Stomach (tissue), 9 donors: ENCODE data around the gene G6PC1. TPM values are rescaled to one million over a fixed set of nuclear protein-coding genes. Genes with fewer than 3 reads are reported as not detected.

ENCODE experiments used
- DNase-seq, 2 donors: peaks; one replicate each; pipeline versions ENCODE4 v3.0.0 to v3.0.0-alpha.2; 2013 to 2019
- H3K27ac ChIP-seq, 5 donors: fragments of 200-600 bp in 4 of 5; sonication (generic) in 4 of 5; one replicate each; pipeline ENCODE4 v1.5.1; 2013 to 2019; ENCODE audit warnings: mild to moderate bottlenecking in 1 of 5, moderate library complexity in 1 of 5
- H3K27me3 ChIP-seq, 3 donors: fragments of 200-600 bp; sonication (generic); one replicate each; pipeline ENCODE4 v1.5.1; 2017 to 2019; ENCODE audit warnings: mixed run types in 1 of 3
- H3K36me3 ChIP-seq, 4 donors: fragments of 200-600 bp; sonication (generic); 1 replicate in 3 of 4; 2 replicates in 1 of 4; pipeline ENCODE4 v1.5.1; 2016 to 2019
- H3K4me1 ChIP-seq, 4 donors: fragments of 200-600 bp; sonication (generic); one replicate each; pipeline ENCODE4 v1.5.1; 2016 to 2019
- H3K4me3 ChIP-seq, 4 donors: fragments of 200-600 bp; sonication (generic) in 3 of 4; one replicate each; pipeline ENCODE4 v1.5.1; 2016 to 2019; ENCODE audit warnings: mild to moderate bottlenecking in 1 of 4
- H3K9me3 ChIP-seq, 4 donors: fragments of 200-600 bp; sonication (generic); one replicate each; pipeline ENCODE4 v1.5.1; 2016 to 2019
- EP300 ChIP-seq: sonication (generic); formaldehyde crosslinking; IDR thresholded peaks from one replicate; pipeline ENCODE4 v1.6.1; 2017; ENCODE audit warnings: antibody characterized with exemption
- POLR2A ChIP-seq, 4 donors: fragments of 450-650 bp; IDR thresholded peaks; one replicate each; pipeline ENCODE4 v1.6.1; 2016; ENCODE audit warnings: antibody characterized with exemption in 4 of 4, control low read depth in 2 of 4, mild to moderate bottlenecking in 1 of 4, moderate library complexity in 1 of 4
- POLR2AphosphoS5 ChIP-seq, 3 donors: sonication (generic); formaldehyde crosslinking; IDR thresholded peaks; one replicate each; pipeline ENCODE4 v1.6.1; 2016; ENCODE audit warnings: antibody characterized with exemption in 3 of 3
- WGBS, 5 donors: extraction: QIAGEN DNeasy Blood & Tissue Kit in 3 of 5; methylation state at CpG; one replicate each; pipeline versions ENCODE4 v1.1.5 to v1.1.7; 2013 to 2018; 5-methylcytosine and 5-hydroxymethylcytosine counted together
- intact Hi-C: fragments of 100-400 bp; cut with DNase I; formaldehyde crosslinking; loops from one replicate; pipeline ENCODE4 v1.15.1; 2023; ENCODE audit warnings: low total_unique reads
- polyA plus RNA-seq, 3 donors: library from polyadenylated mRNA; stranded (reverse); fragments of 200-250 nt; gene quantifications; one replicate each; pipeline ENCODE4 v1.2.3, GENCODE V29; 2013
- total RNA-seq, 5 donors: library from RNA; depleted of rRNA; stranded (reverse); fragments of >200 nt; gene quantifications; one replicate each; pipeline versions ENCODE4 v1.1.0 to v1.2.3, GENCODE V29; 2014 to 2016
- TF ChIP-seq, protein P1 (sequence below), 7 experiments: fragments of 450-650 bp in 4 of 7; fragments of 200-600 bp in 3 of 7; sonication (generic) in 3 of 7; IDR thresholded peaks; one replicate each; pipeline ENCODE4 v1.5.1; 2016 to 2019; ENCODE audit warnings: antibody characterized with exemption in 7 of 7, control low read depth in 2 of 7, mild to moderate bottlenecking in 1 of 7
- donor health status: healthy with polysubstance abuse.
- donor health status: Bipolar disorder and iron deficiency.
- donor health status: healthy.

G6PC1 gene
- total and polyA plus RNA-seq, 8 donors: 4.0 TPM; not detected in 7

DNA sequence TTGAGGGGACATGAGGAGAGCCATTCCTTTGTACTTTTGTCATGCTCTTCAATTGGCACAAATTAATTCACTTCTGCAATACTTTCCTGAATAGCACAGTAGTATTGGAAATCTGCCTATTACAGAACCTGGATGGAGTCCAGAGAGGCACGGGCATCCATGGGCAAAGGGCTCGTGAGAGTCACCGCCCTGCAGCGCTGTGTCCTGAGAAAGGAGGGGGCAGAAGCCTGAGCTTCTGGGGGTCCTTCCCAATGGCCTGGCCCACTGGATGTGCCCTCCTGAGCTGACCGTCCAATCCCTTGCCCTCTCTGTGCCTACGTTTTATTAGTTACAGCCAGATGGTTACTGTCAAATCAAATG lies 3.5 kb downstream of the G6PC1 start:
- peak in 1 of 2 donors; percentile 61 for DNase-seq

GRCh38 chr17:42906772-42907446 lies 6.3 kb downstream of the G6PC1 start:
- whole genome bisulfite sequencing, 5 donors: 73 to 80% (median 76%) methylated on average over 8 of the region's 8 CpGs
- Histone ChIP-seq H3K27me3 (peaks cover 0 to 12% (median 0%) of the 10 kb centered on the region in 3 donors), H3K36me3 (no peaks in the 10 kb centered on the region), H3K9me3 (no peaks in the 10 kb centered on the region), H3K4me1 (peaks cover 4 to 12% (median 6%) of the 10 kb centered on the region in 4 donors), H3K27ac (no peak overlapping the region), H3K4me3 (no peak overlapping the region)
- intact Hi-C loops: no loop called here
- DNase-seq: no peak
- TF ChIP-seq POLR2AphosphoS5 (IDR thresholded peaks at IDR 0.05): no peak
- no peak for TF ChIP-seq POLR2A (IDR thresholded peaks at IDR 0.05)
- TF ChIP-seq, protein P1, sequence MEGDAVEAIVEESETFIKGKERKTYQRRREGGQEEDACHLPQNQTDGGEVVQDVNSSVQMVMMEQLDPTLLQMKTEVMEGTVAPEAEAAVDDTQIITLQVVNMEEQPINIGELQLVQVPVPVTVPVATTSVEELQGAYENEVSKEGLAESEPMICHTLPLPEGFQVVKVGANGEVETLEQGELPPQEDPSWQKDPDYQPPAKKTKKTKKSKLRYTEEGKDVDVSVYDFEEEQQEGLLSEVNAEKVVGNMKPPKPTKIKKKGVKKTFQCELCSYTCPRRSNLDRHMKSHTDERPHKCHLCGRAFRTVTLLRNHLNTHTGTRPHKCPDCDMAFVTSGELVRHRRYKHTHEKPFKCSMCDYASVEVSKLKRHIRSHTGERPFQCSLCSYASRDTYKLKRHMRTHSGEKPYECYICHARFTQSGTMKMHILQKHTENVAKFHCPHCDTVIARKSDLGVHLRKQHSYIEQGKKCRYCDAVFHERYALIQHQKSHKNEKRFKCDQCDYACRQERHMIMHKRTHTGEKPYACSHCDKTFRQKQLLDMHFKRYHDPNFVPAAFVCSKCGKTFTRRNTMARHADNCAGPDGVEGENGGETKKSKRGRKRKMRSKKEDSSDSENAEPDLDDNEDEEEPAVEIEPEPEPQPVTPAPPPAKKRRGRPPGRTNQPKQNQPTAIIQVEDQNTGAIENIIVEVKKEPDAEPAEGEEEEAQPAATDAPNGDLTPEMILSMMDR (IDR thresholded peaks at IDR 0.05): no peak
- no peak for TF ChIP-seq EP300

More for the DNA sequence above, 3.5 kb downstream of the G6PC1 start:
- H3K4me1 ChIP-seq: peaks cover 4 to 16% (median 6%) of the 10 kb centered on the region in 4 donors
- WGBS, 5 donors: 34 to 53% (median 49%) methylated on average over 6 of the region's 6 CpGs
- no peaks in the 10 kb centered on the region for H3K9me3 ChIP-seq
- H3K27me3 ChIP-seq: no peaks in the 10 kb centered on the region
- TF ChIP-seq, protein P1 (IDR thresholded peaks at IDR 0.05): no peak
- TF ChIP-seq POLR2AphosphoS5 (IDR thresholded peaks at IDR 0.05) (no peak), EP300 (no peak), POLR2A (IDR thresholded peaks at IDR 0.05) (no peak)
- H3K27ac ChIP-seq: no peak overlapping the region
- H3K36me3 ChIP-seq: no peaks in the 10 kb centered on the region
- no peak overlapping the region for H3K4me3 ChIP-seq
- intact Hi-C loops: no loop called here

DNA sequence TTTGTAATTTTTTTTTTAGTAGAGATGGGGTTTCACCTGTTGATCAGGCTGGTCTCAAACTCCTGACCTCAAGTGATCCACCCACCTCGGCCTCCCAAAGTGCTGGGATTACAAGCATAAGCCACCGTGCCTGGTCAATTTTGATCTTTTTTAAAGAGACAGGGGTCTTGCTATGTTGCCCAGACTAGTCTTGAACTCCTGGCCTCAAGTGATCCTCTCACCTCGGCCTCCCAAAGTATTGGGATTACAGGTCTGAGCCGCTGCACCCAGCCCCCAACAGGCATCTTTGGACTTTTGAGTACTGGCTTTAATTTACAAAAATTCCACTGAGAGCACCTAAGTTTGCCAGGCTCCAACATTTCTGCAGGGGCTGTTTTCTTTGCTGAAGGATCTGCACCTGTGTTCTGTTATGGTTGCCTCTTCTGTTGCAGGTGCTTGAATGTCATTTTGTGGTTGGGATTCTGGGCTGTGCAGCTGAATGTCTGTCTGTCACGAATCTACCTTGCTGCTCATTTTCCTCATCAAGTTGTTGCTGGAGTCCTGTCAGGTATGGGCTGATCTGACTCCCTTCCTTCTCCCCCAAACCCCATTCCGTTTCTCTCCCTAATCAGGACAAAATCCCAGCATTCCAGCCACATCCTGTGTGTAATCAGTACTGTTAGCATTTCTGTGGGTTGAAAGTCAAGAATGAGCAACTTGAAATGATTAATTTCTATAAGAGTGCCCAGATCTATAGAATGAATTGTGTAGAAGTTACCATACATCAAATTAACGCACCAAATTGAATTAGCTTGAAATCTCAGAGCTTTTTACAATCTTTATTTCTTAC lies 8.5 kb downstream of the G6PC1 start:
- TF ChIP-seq POLR2A (IDR thresholded peaks at IDR 0.05) (no peak), EP300 (no peak), POLR2AphosphoS5 (IDR thresholded peaks at IDR 0.05) (no peak)
- TF ChIP-seq, protein P1 (IDR thresholded peaks at IDR 0.05): no peak

DNA sequence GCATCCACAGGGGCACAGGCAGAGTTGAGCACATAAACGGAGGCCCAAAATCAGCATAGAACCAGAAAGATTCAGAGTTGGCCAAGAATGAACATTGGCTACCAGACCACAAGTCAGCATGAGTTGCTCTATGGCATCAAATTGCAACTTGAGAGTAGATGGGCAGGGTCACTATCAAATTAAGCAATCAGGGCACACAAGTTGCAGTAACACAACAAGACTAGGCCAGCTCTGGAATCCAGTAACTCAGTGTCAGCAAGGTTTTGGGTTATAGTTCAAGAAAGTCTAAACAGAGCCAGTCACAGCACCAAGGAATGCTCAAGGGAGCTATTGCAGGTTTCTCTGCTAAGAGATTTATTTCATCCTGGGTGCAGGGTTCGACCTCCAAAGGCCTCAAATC lies 12.9 kb downstream of the G6PC1 start:
- intact Hi-C loops: no loop called here
- Histone ChIP-seq H3K4me1 (peaks cover 0 to 9% (median 3%) of the 10 kb centered on the region in 4 donors), H3K4me3 (no peak overlapping the region), H3K9me3 (no peaks in the 10 kb centered on the region), H3K36me3 (no peaks in the 10 kb centered on the region), H3K27ac (no peak overlapping the region), H3K27me3 (peaks cover 0 to 12% (median 0%) of the 10 kb centered on the region in 3 donors)
- DNase-seq: no peak
- 65 to 78% (median 70%) methylated on average over 2 of the region's 2 CpGs for WGBS, 5 donors
- TF ChIP-seq EP300 (no peak), POLR2A (IDR thresholded peaks at IDR 0.05) (no peak), POLR2AphosphoS5 (IDR thresholded peaks at IDR 0.05) (no peak)
- TF ChIP-seq, protein P1 (IDR thresholded peaks at IDR 0.05): no peak

More for the DNA sequence above, 8.5 kb downstream of the G6PC1 start:
- Histone ChIP-seq H3K27me3 (peaks cover 0 to 12% (median 0%) of the 10 kb centered on the region in 3 donors), H3K27ac (no peak overlapping the region), H3K9me3 (no peaks in the 10 kb centered on the region), H3K4me3 (no peak overlapping the region), H3K4me1 (peaks cover 0 to 5% (median under 1%) of the 10 kb centered on the region in 4 donors), H3K36me3 (no peaks in the 10 kb centered on the region)
- intact Hi-C loops: no loop called here
- 61 to 71% (median 65%) methylated on average over 7 of the region's 7 CpGs for WGBS, 5 donors
- DNase-seq: no peak
